ENCODE data around the gene SLC41A2. TPM values are rescaled to one million over a fixed set of nuclear protein-coding genes. Genes with fewer than 3 reads are reported as not detected.

The SLC41A2 gene
- total and polyA plus RNA-seq, 2 of the 4 experiments (the other 2 are of a cell fraction) = 1.5 to 6.8 TPM

DNA sequence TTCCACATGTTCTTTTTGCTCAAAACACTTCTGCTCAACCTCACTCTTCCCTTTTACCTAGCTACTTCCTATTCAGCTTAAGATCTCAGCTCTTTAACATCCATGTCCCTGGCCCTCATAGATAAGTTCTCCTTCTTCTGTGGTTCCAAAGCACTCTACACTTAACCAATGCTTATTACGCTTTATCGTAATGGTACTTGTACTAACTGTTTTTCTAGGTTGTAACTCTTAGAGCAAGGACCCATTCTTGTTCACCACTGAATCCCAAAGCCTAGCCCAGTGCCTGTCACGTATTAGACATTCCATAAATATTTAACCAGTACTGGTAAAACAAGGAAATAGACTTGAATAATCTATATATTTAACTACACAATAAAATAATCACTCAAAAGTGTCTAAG is 5.3 kb downstream of the SLC41A2 start:
- Histone ChIP-seq H2BK15ac (ENCODE audit: low read depth, low read length) (no peak overlapping the region), H3K18ac (ENCODE audit: low read depth, low read length) (no peak overlapping the region), H4K8ac (ENCODE audit: low read depth in 2 of 2, low read length in 2 of 2) (no peak overlapping the region), H3K23ac (ENCODE audit: low read depth, low read length) (no peak overlapping the region), H3K14ac (replicated peaks; ENCODE audit: low read depth, low read length) (no peak overlapping the region), H3K9me1 (ENCODE audit: insufficient read depth, low read length) (no peaks in the 10 kb centered on the region), H2AFZ (replicated peaks; ENCODE audit: low read length, poor library complexity) (no peak overlapping the region), H3K4me1 (ENCODE audit: control insufficient read depth, insufficient read depth, low read length) (no peaks in the 10 kb centered on the region), H3K4ac (ENCODE audit: low read depth, low read length) (no peak overlapping the region), H3K4me3 (ENCODE audit: insufficient read depth, low read depth, low read length) (no peak overlapping the region), H2BK120ac (ENCODE audit: low read depth, low read length) (no peak overlapping the region), H3K79me1 (ENCODE audit: low read depth in 1 of 2, low read length in 2 of 2) (no peaks in the 10 kb centered on the region), H4K91ac (ENCODE audit: insufficient read depth, low read depth, low read length) (no peak overlapping the region), H2AK5ac (ENCODE audit: low read depth, low read length) (no peak overlapping the region), H3K9ac (ENCODE audit: low read depth, low read length) (no peak overlapping the region), H3K27ac (ENCODE audit: insufficient read depth, low read length) (no peak overlapping the region), H4K5ac (ENCODE audit: low read depth, low read length) (no peak overlapping the region), H4K20me1 (ENCODE audit: insufficient read depth, low read length) (no peaks in the 10 kb centered on the region), H3K9me3 (ENCODE audit: control insufficient read depth, insufficient read depth, low read length) (no peaks in the 10 kb centered on the region), H3K36me3 (ENCODE audit: control insufficient read depth, insufficient read depth, low read length) (no peaks in the 10 kb centered on the region), H3K27me3 (ENCODE audit: control insufficient read depth, insufficient read depth, low read length) (peaks cover 30% of the 10 kb centered on the region), H3K56ac (ENCODE audit: extremely low read depth, insufficient read depth, low read length) (no peak overlapping the region), H2AK9ac (replicated peaks; ENCODE audit: low read depth, low read length, poor library complexity) (no peak overlapping the region), H2BK20ac (ENCODE audit: low read depth, low read length) (no peak overlapping the region), H3K4me2 (ENCODE audit: low read depth, low read length) (no peak overlapping the region), H2BK5ac (ENCODE audit: low read depth, low read length, poor library complexity, severe bottlenecking) (no peak overlapping the region)
- no peak for DNase-seq
- ATAC-seq (ENCODE audit: low read depth) = no peak
- BruUV-seq (replicated peaks) = no TSS peak
- TF ChIP-seq NFE2L2 (IDR thresholded peaks at IDR 0.05; ENCODE audit: low read depth, low read length) (no peak), CHD1 (IDR thresholded peaks at IDR 0.05; ENCODE audit: low read depth, low read length) (no peak), SMC3 (IDR thresholded peaks at IDR 0.05; ENCODE audit: low read depth, low read length) (no peak), RAD21 (IDR thresholded peaks at IDR 0.05; ENCODE audit: low read length) (no peak), CTCF (conservative IDR thresholded peaks at IDR 0.05; ENCODE audit: low read depth, low read length) (no peak), CEBPB (IDR thresholded peaks at IDR 0.05; ENCODE audit: low read depth, low read length) (no peak), MXI1 (IDR thresholded peaks at IDR 0.05; ENCODE audit: borderline replicate concordance, low read depth, low read length) (no peak), RCOR1 (IDR thresholded peaks at IDR 0.05; ENCODE audit: insufficient replicate concordance, low read length) (no peak), MAZ (IDR thresholded peaks at IDR 0.05; ENCODE audit: borderline replicate concordance, low read depth, low read length) (no peak), BHLHE40 (IDR thresholded peaks at IDR 0.05; ENCODE audit: low read depth, low read length) (no peak), RFX5 (IDR thresholded peaks at IDR 0.05; ENCODE audit: low read depth, low read length) (no peak), MAFK (IDR thresholded peaks at IDR 0.05; ENCODE audit: low read depth, low read length) (no peak), FOS (IDR thresholded peaks at IDR 0.05; ENCODE audit: low read depth, low read length) (no peak), POLR2A (IDR thresholded peaks at IDR 0.05; ENCODE audit: low read depth, low read length) (no peak)
- TF ChIP-seq, protein P1, sequence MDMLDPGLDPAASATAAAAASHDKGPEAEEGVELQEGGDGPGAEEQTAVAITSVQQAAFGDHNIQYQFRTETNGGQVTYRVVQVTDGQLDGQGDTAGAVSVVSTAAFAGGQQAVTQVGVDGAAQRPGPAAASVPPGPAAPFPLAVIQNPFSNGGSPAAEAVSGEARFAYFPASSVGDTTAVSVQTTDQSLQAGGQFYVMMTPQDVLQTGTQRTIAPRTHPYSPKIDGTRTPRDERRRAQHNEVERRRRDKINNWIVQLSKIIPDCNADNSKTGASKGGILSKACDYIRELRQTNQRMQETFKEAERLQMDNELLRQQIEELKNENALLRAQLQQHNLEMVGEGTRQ (IDR thresholded peaks at IDR 0.05; ENCODE audit: low read depth, low read length) = no peak
- TF ChIP-seq, protein P2, sequence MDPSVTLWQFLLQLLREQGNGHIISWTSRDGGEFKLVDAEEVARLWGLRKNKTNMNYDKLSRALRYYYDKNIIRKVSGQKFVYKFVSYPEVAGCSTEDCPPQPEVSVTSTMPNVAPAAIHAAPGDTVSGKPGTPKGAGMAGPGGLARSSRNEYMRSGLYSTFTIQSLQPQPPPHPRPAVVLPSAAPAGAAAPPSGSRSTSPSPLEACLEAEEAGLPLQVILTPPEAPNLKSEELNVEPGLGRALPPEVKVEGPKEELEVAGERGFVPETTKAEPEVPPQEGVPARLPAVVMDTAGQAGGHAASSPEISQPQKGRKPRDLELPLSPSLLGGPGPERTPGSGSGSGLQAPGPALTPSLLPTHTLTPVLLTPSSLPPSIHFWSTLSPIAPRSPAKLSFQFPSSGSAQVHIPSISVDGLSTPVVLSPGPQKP (IDR thresholded peaks at IDR 0.05; ENCODE audit: borderline replicate concordance, low read depth, low read length) = no peak
- in situ Hi-C loops (cut with MboI; ENCODE audit: low sequenced_read_pairs) (no loop called here), dilution Hi-C loops (cut with HindIII; ENCODE audit: low sequenced_read_pairs, unreplicated experiment) (no loop called here), intact Hi-C loops (cut with micrococcal nuclease) (no loop called here)
- POLR2A ChIA-PET (ENCODE audit: unreplicated experiment) = no interaction called here
- CTCF ChIA-PET = no interaction called here
- no CpG with 5 or more reads among the region's 3 CpGs for WGBS, 2 experiments (ENCODE audit: extremely low coverage in 2 of 2, insufficient read length in 1 of 2)
